T-cell (primary cell): ENCODE data around the gene RAB30. TPM values are rescaled to one million over a fixed set of nuclear protein-coding genes. Genes with fewer than 3 reads are reported as not detected.

Experiments used
- ATAC-seq, 4 experiments: fragments of 200-7000 bp in 3 of 4; fragments of 150-1000 bp in 1 of 4; cut with Tn5 transposase; replicated peaks in 1 of 4; 1 replicate in 3 of 4; 2 replicates in 1 of 4; pipeline ENCODE4 v1.10.0; 2021; ENCODE audit warnings: moderate library complexity in 3 of 4, mild to moderate bottlenecking in 2 of 4, moderate number of reproducible peaks in 1 of 4
- CTCF ChIA-PET, 2 donors: fragments of 300-600 bp; sonication (Branson Sonifier 250); formaldehyde crosslinking; loops; one replicate each; lab custom pipeline; 2022; ENCODE audit warnings: antibody characterized with exemption in 2 of 2; lab: Charles Lee
- POLR2A ChIA-PET, 2 donors: fragments of 300-600 bp; sonication (Branson Sonifier 250); formaldehyde crosslinking; loops; one replicate each; lab custom pipeline; 2022; ENCODE audit warnings: antibody characterized with exemption in 2 of 2; lab: Charles Lee
- DNase-seq, 35 experiments: peaks; one replicate each; pipeline versions ENCODE4 v3.0.0 to v3.0.0-alpha.2; 2013 to 2023
- H3K27ac ChIP-seq: one replicate; pipeline ENCODE4 v1.5.1; 2013; ENCODE audit warnings: low read length
- H3K27me3 ChIP-seq, 2 experiments: replicated peaks in 1 of 2; 1 replicate in 1 of 2; 2 replicates in 1 of 2; pipeline versions ENCODE4 v1.6.1 to v1.7.0; 2013; ENCODE audit warnings: low read length in 1 of 2, mixed read lengths in 1 of 2; ENCODE audit not compliant: control insufficient read depth in 2 of 2, insufficient read depth in 2 of 2; ENCODE audit errors: extremely low read depth in 1 of 2
- H3K36me3 ChIP-seq, 2 donors: 1 replicate in 1 of 2; 2 replicates in 1 of 2; pipeline versions ENCODE4 v1.6.1 to v1.7.0; 2013; ENCODE audit warnings: low read length in 1 of 2; ENCODE audit not compliant: control insufficient read depth in 2 of 2, insufficient read depth in 1 of 2; ENCODE audit errors: extremely low read depth in 1 of 2
- H3K4me1 ChIP-seq, 2 experiments: 1 replicate in 1 of 2; 2 replicates in 1 of 2; pipeline versions ENCODE4 v1.6.1 to v1.7.0; 2013; ENCODE audit warnings: low read length in 2 of 2, mixed read lengths in 1 of 2; ENCODE audit not compliant: insufficient read depth in 2 of 2, control insufficient read depth in 1 of 2; ENCODE audit errors: extremely low read depth in 1 of 2
- H3K4me3 ChIP-seq, 2 donors: 1 replicate in 1 of 2; 2 replicates in 1 of 2; pipeline versions ENCODE4 v1.5.1 to v1.7.0; 2013; ENCODE audit warnings: mild to moderate bottlenecking in 2 of 2, low read length in 1 of 2, moderate library complexity in 1 of 2; ENCODE audit not compliant: control insufficient read depth in 1 of 2; ENCODE audit errors: extremely low read depth in 1 of 2
- H3K9me3 ChIP-seq: 2 replicates; pipeline ENCODE4 v1.7.0; 2013
- H3K27ac Mint-ChIP-seq, 2 donors: one replicate each; pipeline ENCODE4 v1.8.0; 2020 to 2021; ENCODE audit warnings: mild to moderate bottlenecking in 2 of 2, mixed read lengths in 2 of 2
- H3K27me3 Mint-ChIP-seq, 2 donors: one replicate each; pipeline ENCODE4 v1.8.0; 2021 to 2022; ENCODE audit warnings: mixed read lengths in 2 of 2
- H3K36me3 Mint-ChIP-seq: one replicate; pipeline ENCODE4 v1.8.0; 2021; ENCODE audit warnings: mixed read lengths
- H3K4me1 Mint-ChIP-seq, 3 donors: one replicate each; pipeline ENCODE4 v1.8.0; 2020 to 2022; ENCODE audit warnings: mixed read lengths in 3 of 3, mild to moderate bottlenecking in 1 of 3
- H3K4me3 Mint-ChIP-seq, 3 donors: one replicate each; pipeline ENCODE4 v1.8.0; 2020 to 2022; ENCODE audit warnings: mild to moderate bottlenecking in 3 of 3, mixed read lengths in 3 of 3, moderate library complexity in 3 of 3
- H3K9me3 Mint-ChIP-seq, 3 donors: one replicate each; pipeline ENCODE4 v1.8.0; 2020 to 2022; ENCODE audit warnings: mixed read lengths in 3 of 3
- WGBS: methylation state at CpG from one replicate; pipeline ENCODE4 v1.1.5; 2013; ENCODE audit warnings: missing lambda C conversion rate; ENCODE audit not compliant: insufficient coverage; 5-methylcytosine and 5-hydroxymethylcytosine counted together
- total RNA-seq, 35 experiments: library from RNA in 6 of 35; stranded (reverse) in 6 of 35; fragments of 120-200 nt in 1 of 35; gene quantifications; one replicate each; pipeline versions ENCODE4 v1.2.1 to v1.2.4 and lab custom pipeline; 2013 to 2026

RAB30 gene
- total RNA-seq, 5 donors from 2014 or later (not counting 1 experiment from before 2014, with no cell fraction given) = 18.6 to 44.5 (median 20.1) TPM

DNA sequence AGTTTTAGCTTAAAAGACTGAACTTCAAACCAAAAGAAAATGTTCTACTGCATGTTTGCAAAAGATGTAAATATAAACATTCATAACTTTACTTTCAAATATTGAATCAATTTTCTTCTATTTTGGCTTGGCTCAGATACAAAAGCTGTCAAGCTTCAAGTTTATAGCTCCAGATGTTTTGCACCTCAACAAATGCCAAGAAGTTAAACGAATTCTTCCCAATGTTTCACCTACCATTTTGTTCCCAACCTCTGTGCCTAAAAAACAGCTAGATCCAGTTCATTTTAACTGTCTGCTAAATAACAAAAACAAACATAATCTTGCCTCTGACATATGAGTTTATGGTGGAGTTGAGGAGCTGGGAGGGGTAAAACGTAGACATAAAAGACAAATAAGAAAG is 76.5 kb downstream of the RAB30 start:
- Mint-ChIP-seq H3K36me3 (peaks cover 33% of the 10 kb centered on the region), H3K27me3 (no peaks in the 10 kb centered on the region), H3K4me1 (peaks cover 26 to 35% (median 27%) of the 10 kb centered on the region in 3 donors), H3K4me3 (no peak overlapping the region), H3K27ac (no peak overlapping the region), H3K9me3 (no peaks in the 10 kb centered on the region)
- no peaks in the 10 kb centered on the region for H3K27me3 ChIP-seq
- no peak overlapping the region for H3K4me3 ChIP-seq
- POLR2A ChIA-PET = no interaction called here
- H3K27ac ChIP-seq = no peak overlapping the region
- H3K4me1 ChIP-seq = peaks cover 2% of the 10 kb centered on the region in 2 experiments
- ATAC-seq = no peak
- H3K36me3 ChIP-seq = no peaks in the 10 kb centered on the region
- CTCF ChIA-PET = interaction anchor here in 1 of 2 donors (1.2 kb wide), 1 partner anchor 68 kb away, joined by 4 read pairs; no protein-coding TSS in a partner anchor
- WGBS = 80% methylated on average over 1 of the region's 2 CpGs
- no peak for DNase-seq
- no peaks in the 10 kb centered on the region for H3K9me3 ChIP-seq

DNA sequence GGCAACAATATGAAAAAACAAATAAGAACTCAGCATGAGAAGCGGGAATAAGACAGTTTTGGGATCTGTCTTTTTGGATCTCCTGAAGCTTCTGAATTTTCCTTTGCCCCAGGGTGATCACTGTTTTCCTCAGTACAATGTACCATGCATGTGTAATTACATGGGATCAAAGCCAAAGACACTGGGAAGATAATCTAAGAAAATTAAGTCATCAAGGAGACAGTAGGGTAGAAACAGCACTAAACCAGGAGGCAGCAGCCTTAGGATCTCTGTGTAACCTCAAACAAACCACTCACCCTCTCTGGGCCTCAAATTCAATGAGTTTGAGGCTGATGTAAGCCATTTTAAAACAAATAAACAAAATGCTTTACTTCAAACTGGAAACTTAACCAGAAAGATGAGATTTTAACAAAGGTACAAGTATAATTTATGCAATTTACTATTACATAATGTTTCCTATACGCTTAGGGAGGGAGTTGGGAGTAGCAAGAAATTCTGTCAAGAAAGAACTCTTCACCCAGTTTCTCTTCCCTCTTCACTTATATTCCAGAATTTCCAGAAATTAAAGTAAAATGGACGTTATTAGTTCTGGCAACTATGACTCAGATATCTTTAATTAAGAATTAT is 77.0 kb downstream of the RAB30 start:
- 100% methylated on average over 1 of the region's 3 CpGs for WGBS
- Mint-ChIP-seq H3K4me1 (peaks cover 27 to 36% (median 27%) of the 10 kb centered on the region in 3 donors), H3K27ac (no peak overlapping the region), H3K4me3 (no peak overlapping the region), H3K9me3 (no peaks in the 10 kb centered on the region), H3K27me3 (no peaks in the 10 kb centered on the region), H3K36me3 (peaks cover 33% of the 10 kb centered on the region)
- no peaks in the 10 kb centered on the region for H3K36me3 ChIP-seq
- H3K27me3 ChIP-seq = no peaks in the 10 kb centered on the region
- no peak for ATAC-seq
- H3K4me1 ChIP-seq = peaks cover 2% of the 10 kb centered on the region in 2 experiments
- CTCF ChIA-PET = interaction anchor here in 1 of 2 donors (1.2 kb wide), 1 partner anchor 68 kb away, joined by 4 read pairs; no protein-coding TSS in a partner anchor
- H3K4me3 ChIP-seq = no peak overlapping the region
- no peaks in the 10 kb centered on the region for H3K9me3 ChIP-seq
- no peak overlapping the region for H3K27ac ChIP-seq
- POLR2A ChIA-PET = no interaction called here
- DNase-seq = no peak

DNA sequence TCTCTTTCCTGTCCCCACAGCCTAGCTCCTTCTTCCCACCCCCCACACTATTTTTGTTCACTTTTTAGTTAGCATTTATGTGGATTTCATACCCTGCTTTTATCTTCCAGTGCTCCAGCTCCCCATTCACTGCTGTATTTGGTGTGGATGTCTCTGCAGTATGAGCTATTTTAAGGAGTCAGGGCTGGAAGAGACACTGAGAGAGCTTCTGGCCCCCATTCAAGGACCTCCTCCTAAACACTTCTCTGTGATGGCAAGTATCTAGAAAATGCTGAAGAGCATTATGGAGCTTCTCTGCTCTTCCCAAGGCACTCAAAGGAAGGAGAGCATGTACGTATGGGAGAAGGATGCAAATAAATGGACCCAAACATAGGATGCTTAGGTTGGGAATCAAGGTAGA is 79.5 kb downstream of the RAB30 start:
- Mint-ChIP-seq H3K36me3 (peaks cover 36% of the 10 kb centered on the region), H3K9me3 (no peaks in the 10 kb centered on the region), H3K27ac (no peak overlapping the region), H3K27me3 (no peaks in the 10 kb centered on the region), H3K4me3 (no peak overlapping the region), H3K4me1 (peaks cover 27 to 30% (median 29%) of the 10 kb centered on the region in 3 donors)
- ATAC-seq (no peak), DNase-seq (no peak)
- H3K4me3 ChIP-seq = no peak overlapping the region
- ChIA-PET POLR2A (interaction anchor here in 1 of 2 donors (0.5 kb wide), 1 partner anchor 95 kb away, joined by 3 read pairs; no protein-coding TSS in a partner anchor), CTCF (interaction anchor here in 1 of 2 donors (0.5 to 0.6 kb wide), 2 partner anchors 124 to 401 kb away, joined by 3 read pairs; no protein-coding TSS in a partner anchor)
- H3K27me3 ChIP-seq = no peaks in the 10 kb centered on the region
- H3K27ac ChIP-seq = no peak overlapping the region
- H3K9me3 ChIP-seq = no peaks in the 10 kb centered on the region
- H3K4me1 ChIP-seq = peaks cover 0 to 2% of the 10 kb centered on the region in 2 experiments
- H3K36me3 ChIP-seq = no peaks in the 10 kb centered on the region
- no CpG with 5 or more reads among the region's 1 CpG for WGBS

DNA sequence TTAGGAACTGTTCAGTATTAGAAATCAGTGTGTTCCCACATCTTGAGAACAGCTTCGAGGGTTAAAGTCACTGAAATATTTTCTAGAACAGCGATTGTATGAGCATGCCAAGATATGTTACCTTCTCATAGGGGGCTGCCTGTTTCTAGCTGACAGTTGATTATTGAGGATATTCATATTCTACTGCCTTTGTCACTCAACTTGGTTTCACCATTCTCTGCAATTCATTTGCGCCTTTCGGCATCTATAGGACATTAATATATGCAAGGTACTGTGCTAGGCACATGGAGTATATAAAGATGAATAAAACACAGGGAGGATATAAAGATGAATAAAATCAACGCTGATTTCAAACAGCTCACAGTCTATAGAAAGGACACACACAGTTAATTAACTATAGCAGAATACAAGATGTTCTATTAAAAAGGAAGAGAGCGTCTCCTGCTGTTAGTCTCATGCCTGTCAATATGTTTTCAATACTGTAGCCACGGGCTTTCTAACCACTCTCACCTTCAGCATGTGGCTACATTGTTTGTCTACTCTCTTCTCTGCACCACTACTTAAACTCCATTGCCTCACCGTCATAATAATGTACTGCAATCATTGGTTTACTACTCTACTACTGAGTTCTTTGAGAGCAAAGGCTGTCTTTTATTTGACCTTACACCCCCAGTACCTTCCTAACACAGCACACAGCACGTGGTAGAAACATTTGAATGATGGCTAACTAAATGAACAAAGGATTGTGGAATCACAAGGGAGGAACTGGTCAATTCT is 81.9 kb downstream of the RAB30 start:
- no peak overlapping the region for H3K4me3 ChIP-seq
- H3K9me3 ChIP-seq = no peaks in the 10 kb centered on the region
- Mint-ChIP-seq H3K36me3 (peaks cover 41% of the 10 kb centered on the region), H3K4me1 (peaks cover 15 to 36% (median 16%) of the 10 kb centered on the region in 3 donors), H3K27me3 (no peaks in the 10 kb centered on the region), H3K4me3 (no peak overlapping the region), H3K9me3 (no peaks in the 10 kb centered on the region), H3K27ac (peak overlapping the region in 1 of 2 donors; percentile 5)
- no CpG with 5 or more reads among the region's 9 CpGs for WGBS
- H3K4me1 ChIP-seq = no peaks in the 10 kb centered on the region
- no peaks in the 10 kb centered on the region for H3K27me3 ChIP-seq
- ChIA-PET POLR2A (interaction anchor here in 1 of 2 donors (0.8 kb wide), 1 partner anchor 10 kb away, joined by 3 read pairs; no protein-coding TSS in a partner anchor), CTCF (interaction anchor here (0.6 to 1.7 kb wide), 8 partner anchors 28 to 123 kb away, joined by 3 to 8 read pairs (median 5); partner anchors contain the start of gene DDIAS (in 2 of the 2))
- H3K27ac ChIP-seq = no peak overlapping the region
- peak in 1 of 35 experiments; percentile 42 for DNase-seq
- peaks cover 0 to 3% of the 10 kb centered on the region in 2 donors for H3K36me3 ChIP-seq
- peak; percentile 54 to 77 (median 64) for ATAC-seq

DNA sequence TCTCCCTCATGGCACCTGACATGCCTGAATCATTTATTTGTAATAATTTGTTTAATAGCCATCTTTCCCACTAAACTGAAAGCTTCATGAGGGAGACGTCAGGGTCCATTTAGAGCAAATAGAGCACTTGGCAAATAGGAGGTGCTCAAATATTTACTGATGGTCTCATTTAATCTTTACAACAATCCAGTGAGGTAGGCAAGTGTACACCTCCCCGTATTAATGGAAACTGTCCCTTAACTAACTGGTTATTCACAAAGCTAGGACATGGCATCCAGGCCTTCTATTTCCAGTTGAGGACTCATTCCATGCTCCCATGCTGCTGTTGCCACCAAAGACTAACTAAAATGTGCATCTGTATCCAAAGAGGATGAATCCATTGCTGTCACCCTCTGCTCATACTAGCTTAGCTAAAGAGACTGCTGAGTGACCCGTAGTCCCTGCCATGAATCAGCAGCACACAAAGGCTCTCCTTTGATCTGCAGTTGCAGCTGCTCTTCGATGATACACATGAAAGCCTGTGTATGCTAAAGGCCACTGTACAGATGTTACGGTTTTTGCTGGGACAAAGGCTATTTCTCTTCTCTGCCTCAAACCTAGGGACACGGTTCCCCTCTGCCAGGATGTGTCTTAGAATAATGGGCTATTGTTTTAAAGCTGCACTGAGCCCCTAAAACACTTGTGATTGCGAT is 82.6 kb downstream of the RAB30 start:
- peaks cover 0 to 7% of the 10 kb centered on the region in 2 donors for H3K36me3 ChIP-seq
- peaks cover 42% of the 10 kb centered on the region for H3K36me3 Mint-ChIP-seq

More for the DNA sequence above, 82.6 kb downstream of the RAB30 start:
- Histone ChIP-seq H3K4me1 (no peaks in the 10 kb centered on the region), H3K4me3 (no peak overlapping the region), H3K27ac (no peak overlapping the region), H3K9me3 (no peaks in the 10 kb centered on the region), H3K27me3 (no peaks in the 10 kb centered on the region)
- ATAC-seq (peak in 1 of 4 experiments; percentile 12), DNase-seq (no peak)
- Mint-ChIP-seq H3K27me3 (no peaks in the 10 kb centered on the region), H3K27ac (peak overlapping the region in 1 of 2 donors; percentile 5), H3K4me1 (peaks cover 15 to 36% (median 16%) of the 10 kb centered on the region in 3 donors), H3K9me3 (no peaks in the 10 kb centered on the region), H3K4me3 (no peak overlapping the region)
- POLR2A ChIA-PET = no interaction called here
- CTCF ChIA-PET = interaction anchor here (0.6 to 1.7 kb wide), 9 partner anchors 29 to 261 kb away, joined by 3 to 8 read pairs (median 4); partner anchors contain the start of gene DDIAS (in 2 of the 2)
- WGBS = 81% methylated on average over 5 of the region's 7 CpGs
